Breast epithelium (tissue), 4 donors: ENCODE results near the gene SMYD1. TPM values are rescaled to one million over a fixed set of nuclear protein-coding genes. Genes with fewer than 3 reads are reported as not detected.

Source experiments
- DNase-seq, 2 donors: peaks; one replicate each; pipeline ENCODE4 v3.0.0-alpha.2; 2019; ENCODE audit warnings: low spot score in 2 of 2
- H3K27ac ChIP-seq, 2 donors: fragments of 200-600 bp; sonication (generic) in 1 of 2; one replicate each; pipeline ENCODE4 v1.5.1; 2016 to 2019; ENCODE audit warnings: mild to moderate bottlenecking in 1 of 2
- H3K27me3 ChIP-seq, 2 donors: fragments of 200-600 bp; sonication (generic) in 1 of 2; one replicate each; pipeline versions ENCODE4 v1.5.1 to v1.6.0; 2017 to 2019; ENCODE audit warnings: control low read depth in 1 of 2, mild to moderate bottlenecking in 1 of 2
- H3K36me3 ChIP-seq: fragments of 200-600 bp; one replicate; pipeline ENCODE4 v1.5.1; 2019
- H3K4me1 ChIP-seq, 2 donors: fragments of 200-600 bp; sonication (generic); one replicate each; pipeline ENCODE4 v1.5.1; 2016 to 2019; ENCODE audit warnings: control low read depth in 1 of 2
- H3K4me3 ChIP-seq, 3 donors: fragments of 200-600 bp; sonication (generic); 1 replicate in 2 of 3; 2 replicates in 1 of 3; pipeline ENCODE4 v1.5.1; 2016 to 2019; ENCODE audit warnings: mild to moderate bottlenecking in 3 of 3, moderate library complexity in 2 of 3
- H3K9me3 ChIP-seq, 2 donors: fragments of 200-600 bp; sonication (generic) in 1 of 2; one replicate each; pipeline ENCODE4 v1.5.1; 2016 to 2019; ENCODE audit warnings: control low read depth in 1 of 2
- CTCF ChIP-seq, 3 donors: fragments of 450-650 bp; IDR thresholded peaks; one replicate each; pipeline ENCODE4 v1.5.1; 2016 to 2017; ENCODE audit warnings: antibody characterized with exemption in 3 of 3, mild to moderate bottlenecking in 3 of 3, moderate library complexity in 3 of 3
- POLR2A ChIP-seq: fragments of 450-650 bp; IDR thresholded peaks from one replicate; pipeline ENCODE4 v1.6.1; 2016; ENCODE audit warnings: antibody characterized with exemption, mild to moderate bottlenecking, moderate library complexity
- POLR2AphosphoS5 ChIP-seq, 3 donors: sonication (generic); formaldehyde crosslinking; IDR thresholded peaks; one replicate each; pipeline ENCODE4 v1.6.1; 2017; ENCODE audit warnings: antibody characterized with exemption in 3 of 3
- intact Hi-C: fragments of 100-400 bp; cut with DNase I; formaldehyde crosslinking; loops from one replicate; pipeline ENCODE4 v1.15.1; 2023; ENCODE audit warnings: low total_unique reads
- total RNA-seq, 3 donors: library from RNA; depleted of rRNA; stranded (reverse); fragments of >200 nt; gene quantifications; one replicate each; pipeline ENCODE4 v1.1.0, GENCODE V29; 2016

SMYD1 gene
- total RNA-seq, 3 donors from 2014 or later = 0.29 to 3.3 TPM; not detected in 1

- H3K4me3 ChIP-seq = no peak overlapping the region
- no peaks in the 10 kb centered on the region for H3K27me3 ChIP-seq
- no peak for DNase-seq
- no peak for TF ChIP-seq CTCF (IDR thresholded peaks at IDR 0.05)
- no peaks in the 10 kb centered on the region for H3K4me1 ChIP-seq
- H3K36me3 ChIP-seq = no peaks in the 10 kb centered on the region
- intact Hi-C loops = no loop called here
- H3K9me3 ChIP-seq = no peaks in the 10 kb centered on the region
- no peak overlapping the region for H3K27ac ChIP-seq
Measured at GRCh38 chr2:88137833-88138232, 70.2 kb downstream of the SMYD1 start.

- Histone ChIP-seq H3K27me3 (no peaks in the 10 kb centered on the region), H3K9me3 (no peaks in the 10 kb centered on the region), H3K36me3 (no peaks in the 10 kb centered on the region), H3K27ac (no peak overlapping the region), H3K4me3 (no peak overlapping the region), H3K4me1 (no peaks in the 10 kb centered on the region)
- TF ChIP-seq POLR2A (no peak), POLR2AphosphoS5 (IDR thresholded peaks at IDR 0.05) (no peak), CTCF (IDR thresholded peaks at IDR 0.05) (no peak)
- no peak for DNase-seq
- intact Hi-C loops = no loop called here
Measured at GRCh38 chr2:88139203-88139702, 71.6 kb downstream of the SMYD1 start.

- H3K36me3 ChIP-seq = no peaks in the 10 kb centered on the region
- no peaks in the 10 kb centered on the region for H3K27me3 ChIP-seq
- intact Hi-C loops = no loop called here
- H3K4me3 ChIP-seq = no peak overlapping the region
- no peak for TF ChIP-seq CTCF (IDR thresholded peaks at IDR 0.05)
- no peak for DNase-seq
- no peak overlapping the region for H3K27ac ChIP-seq
- H3K4me1 ChIP-seq = no peaks in the 10 kb centered on the region
- H3K9me3 ChIP-seq = no peaks in the 10 kb centered on the region
Measured at GRCh38 chr2:88139804-88140203, 72.2 kb downstream of the SMYD1 start.

GRCh38 chr2:88141952-88142351 is 74.3 kb downstream of the SMYD1 start:
- Histone ChIP-seq H3K27me3 (no peaks in the 10 kb centered on the region), H3K9me3 (no peaks in the 10 kb centered on the region), H3K4me3 (no peak overlapping the region), H3K36me3 (no peaks in the 10 kb centered on the region), H3K4me1 (no peaks in the 10 kb centered on the region), H3K27ac (no peak overlapping the region)
- intact Hi-C loops = no loop called here
- DNase-seq = no peak
- TF ChIP-seq POLR2A (no peak), POLR2AphosphoS5 (IDR thresholded peaks at IDR 0.05) (no peak), CTCF (IDR thresholded peaks at IDR 0.05) (no peak)

GRCh38 chr2:88144271-88144670 is 76.6 kb downstream of the SMYD1 start:
- no peaks in the 10 kb centered on the region for H3K36me3 ChIP-seq
- intact Hi-C loops = no loop called here
- H3K4me3 ChIP-seq = no peak overlapping the region
- TF ChIP-seq POLR2A = no peak
- no peak for TF ChIP-seq CTCF (IDR thresholded peaks at IDR 0.05)
- no peak for TF ChIP-seq POLR2AphosphoS5 (IDR thresholded peaks at IDR 0.05)
- H3K27me3 ChIP-seq = no peaks in the 10 kb centered on the region
- no peaks in the 10 kb centered on the region for H3K4me1 ChIP-seq
- no peak overlapping the region for H3K27ac ChIP-seq
- H3K9me3 ChIP-seq = peaks cover 0 to 11% of the 10 kb centered on the region in 2 donors
- DNase-seq = no peak
